Fibroblast of peridontal ligament (primary cell): ENCODE measurements around the gene NAALADL2.

Experiments
- DNase-seq: peaks from one replicate; pipeline ENCODE4 v3.0.0-alpha.2; 2010; ENCODE audit errors: extremely low read depth

NAALADL2 gene

DNA sequence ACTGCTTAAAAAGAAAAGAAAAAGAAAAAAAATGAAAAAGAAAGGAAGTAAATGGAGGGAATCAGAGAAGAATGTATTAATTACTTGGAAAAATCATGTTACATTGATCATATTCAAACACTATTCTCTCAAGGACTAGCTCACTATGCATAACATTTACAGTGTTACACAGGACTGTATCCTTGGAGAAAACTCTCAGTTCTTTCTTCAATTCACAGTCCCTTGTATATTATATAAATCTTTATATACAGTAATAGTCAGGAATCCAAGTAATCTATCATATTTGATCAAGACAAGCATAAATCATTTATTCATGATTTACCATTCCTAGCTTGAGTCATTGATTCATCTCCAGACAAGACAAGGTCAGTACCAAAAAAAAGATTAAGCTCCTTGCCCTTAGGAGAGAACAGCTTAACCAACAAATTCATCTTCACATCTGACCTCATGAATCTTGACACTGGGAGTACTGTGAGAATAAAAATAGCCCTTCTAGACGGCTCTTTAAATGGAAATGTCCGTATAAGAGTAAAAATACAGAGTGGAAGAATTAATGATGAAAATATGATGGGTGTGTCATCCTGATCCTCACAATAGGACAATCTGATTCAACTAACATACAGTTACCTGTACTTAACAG is 980.4 kb downstream of the NAALADL2 start:
- no peak for DNase-seq

DNA sequence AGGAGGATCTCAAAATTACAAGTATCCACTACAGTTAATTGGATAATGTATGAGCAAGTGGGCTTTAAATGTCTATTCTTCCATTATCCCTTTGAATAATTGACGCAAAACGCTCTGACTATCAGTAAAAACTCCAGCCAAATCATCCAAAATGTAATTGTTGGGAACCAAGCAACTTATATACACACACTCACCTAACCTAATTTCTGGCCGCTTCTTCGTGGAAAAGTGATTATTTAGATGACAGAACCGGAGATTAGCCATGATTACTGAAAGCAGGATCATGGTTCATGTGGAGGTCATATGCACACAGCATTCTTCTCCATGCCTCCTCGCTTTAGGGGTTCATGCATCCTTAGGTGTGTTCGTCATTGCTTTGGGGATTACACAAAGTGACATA is 992.4 kb downstream of the NAALADL2 start:
- no peak for DNase-seq

DNA sequence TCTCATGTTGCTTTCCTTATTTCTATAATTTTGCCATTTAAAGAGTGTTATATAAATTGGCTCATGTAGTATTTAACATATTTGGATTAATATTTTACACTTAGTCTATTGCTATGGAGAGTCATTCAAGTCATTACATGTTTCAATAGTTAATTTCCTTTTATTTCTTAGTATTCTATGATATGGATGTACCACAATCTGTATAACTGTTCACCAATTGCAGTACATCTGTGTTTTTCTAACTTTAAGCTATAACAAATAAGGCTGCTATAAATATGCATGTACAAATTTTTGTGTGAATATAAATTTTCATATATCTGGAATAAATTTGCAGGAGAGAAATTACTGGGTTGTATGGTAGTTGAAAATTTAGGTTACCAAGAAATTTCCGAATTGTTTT is 993.4 kb downstream of the NAALADL2 start:
- DNase-seq, result no peak

DNA sequence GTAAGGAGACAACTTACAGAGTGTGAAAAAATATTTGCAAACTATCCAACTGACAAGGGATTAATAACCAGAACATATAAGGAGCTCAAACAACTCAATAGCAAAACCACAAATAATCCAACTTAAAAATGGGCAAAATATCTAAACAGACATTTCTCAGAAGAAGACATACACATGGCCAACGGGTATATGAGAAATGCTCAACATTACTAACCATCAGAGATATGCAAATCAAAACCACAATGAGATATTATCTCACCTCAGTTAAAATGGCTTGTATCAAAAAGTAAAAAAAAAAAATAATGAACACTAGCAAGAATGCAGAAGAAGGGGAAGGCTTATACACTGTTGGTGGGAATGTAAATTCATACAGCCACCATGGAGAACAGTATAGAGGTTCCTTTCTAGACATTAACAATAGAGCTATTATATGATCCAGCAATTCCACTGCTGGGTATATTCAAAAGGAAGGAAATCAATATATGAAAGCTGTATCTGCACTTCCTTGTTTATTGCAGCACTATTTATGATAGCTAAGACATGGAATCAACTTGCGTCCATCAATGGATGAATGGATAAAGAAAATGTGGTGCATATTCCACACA is 998.6 kb downstream of the NAALADL2 start:
- no peak for DNase-seq
